ENCODE results near the gene CUL9.

Gene CUL9

DNA sequence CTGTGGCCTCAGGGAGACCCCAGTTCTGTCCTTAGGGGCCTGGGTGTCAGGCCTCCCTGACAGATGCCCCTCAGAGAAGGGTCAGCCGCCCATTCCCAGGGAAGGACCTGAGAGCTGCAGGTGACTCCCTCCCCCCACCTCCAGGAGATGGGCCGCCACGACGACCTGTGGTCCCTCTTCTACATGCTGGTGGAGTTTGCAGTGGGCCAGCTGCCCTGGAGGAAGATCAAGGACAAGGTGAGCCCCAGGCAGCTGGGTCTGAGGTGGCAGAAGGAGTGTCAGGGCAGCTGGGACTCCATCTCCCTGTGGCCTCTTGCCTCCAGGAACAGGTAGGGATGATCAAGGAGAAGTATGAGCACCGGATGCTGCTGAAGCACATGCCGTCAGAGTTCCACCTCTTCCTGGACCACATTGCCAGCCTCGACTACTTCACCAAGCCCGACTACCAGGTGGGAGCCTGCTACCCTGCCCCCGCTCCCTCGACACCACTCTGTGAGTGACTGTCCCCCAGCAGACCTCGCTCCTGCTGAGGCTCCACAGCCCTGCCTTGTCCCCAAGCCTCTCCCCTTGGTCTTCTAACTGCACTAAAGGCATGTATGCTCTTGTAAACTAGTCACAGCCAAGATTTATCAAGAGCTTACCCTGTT is 73.5 kb downstream of the CUL9 start:
- DNase-seq (ENCODE audit: low read depth in 1 of 2, low spot score in 1 of 2) = no peak
- Histone ChIP-seq H3K27ac (replicated peaks) (no peak overlapping the region), H3K27me3 (ENCODE audit: insufficient read depth, poor library complexity, severe bottlenecking) (peaks cover 29% of the 10 kb centered on the region), H3K4me3 (replicated peaks; ENCODE audit: insufficient read depth, low read length) (no peak overlapping the region)
- TF ChIP-seq, protein P1, sequence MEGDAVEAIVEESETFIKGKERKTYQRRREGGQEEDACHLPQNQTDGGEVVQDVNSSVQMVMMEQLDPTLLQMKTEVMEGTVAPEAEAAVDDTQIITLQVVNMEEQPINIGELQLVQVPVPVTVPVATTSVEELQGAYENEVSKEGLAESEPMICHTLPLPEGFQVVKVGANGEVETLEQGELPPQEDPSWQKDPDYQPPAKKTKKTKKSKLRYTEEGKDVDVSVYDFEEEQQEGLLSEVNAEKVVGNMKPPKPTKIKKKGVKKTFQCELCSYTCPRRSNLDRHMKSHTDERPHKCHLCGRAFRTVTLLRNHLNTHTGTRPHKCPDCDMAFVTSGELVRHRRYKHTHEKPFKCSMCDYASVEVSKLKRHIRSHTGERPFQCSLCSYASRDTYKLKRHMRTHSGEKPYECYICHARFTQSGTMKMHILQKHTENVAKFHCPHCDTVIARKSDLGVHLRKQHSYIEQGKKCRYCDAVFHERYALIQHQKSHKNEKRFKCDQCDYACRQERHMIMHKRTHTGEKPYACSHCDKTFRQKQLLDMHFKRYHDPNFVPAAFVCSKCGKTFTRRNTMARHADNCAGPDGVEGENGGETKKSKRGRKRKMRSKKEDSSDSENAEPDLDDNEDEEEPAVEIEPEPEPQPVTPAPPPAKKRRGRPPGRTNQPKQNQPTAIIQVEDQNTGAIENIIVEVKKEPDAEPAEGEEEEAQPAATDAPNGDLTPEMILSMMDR (IDR thresholded peaks at IDR 0.05; ENCODE audit: insufficient read depth, low read length) = no peak
- no peak for TF ChIP-seq GABPA (IDR thresholded peaks at IDR 0.05; ENCODE audit: low read depth)
- TF ChIP-seq, protein P2, sequence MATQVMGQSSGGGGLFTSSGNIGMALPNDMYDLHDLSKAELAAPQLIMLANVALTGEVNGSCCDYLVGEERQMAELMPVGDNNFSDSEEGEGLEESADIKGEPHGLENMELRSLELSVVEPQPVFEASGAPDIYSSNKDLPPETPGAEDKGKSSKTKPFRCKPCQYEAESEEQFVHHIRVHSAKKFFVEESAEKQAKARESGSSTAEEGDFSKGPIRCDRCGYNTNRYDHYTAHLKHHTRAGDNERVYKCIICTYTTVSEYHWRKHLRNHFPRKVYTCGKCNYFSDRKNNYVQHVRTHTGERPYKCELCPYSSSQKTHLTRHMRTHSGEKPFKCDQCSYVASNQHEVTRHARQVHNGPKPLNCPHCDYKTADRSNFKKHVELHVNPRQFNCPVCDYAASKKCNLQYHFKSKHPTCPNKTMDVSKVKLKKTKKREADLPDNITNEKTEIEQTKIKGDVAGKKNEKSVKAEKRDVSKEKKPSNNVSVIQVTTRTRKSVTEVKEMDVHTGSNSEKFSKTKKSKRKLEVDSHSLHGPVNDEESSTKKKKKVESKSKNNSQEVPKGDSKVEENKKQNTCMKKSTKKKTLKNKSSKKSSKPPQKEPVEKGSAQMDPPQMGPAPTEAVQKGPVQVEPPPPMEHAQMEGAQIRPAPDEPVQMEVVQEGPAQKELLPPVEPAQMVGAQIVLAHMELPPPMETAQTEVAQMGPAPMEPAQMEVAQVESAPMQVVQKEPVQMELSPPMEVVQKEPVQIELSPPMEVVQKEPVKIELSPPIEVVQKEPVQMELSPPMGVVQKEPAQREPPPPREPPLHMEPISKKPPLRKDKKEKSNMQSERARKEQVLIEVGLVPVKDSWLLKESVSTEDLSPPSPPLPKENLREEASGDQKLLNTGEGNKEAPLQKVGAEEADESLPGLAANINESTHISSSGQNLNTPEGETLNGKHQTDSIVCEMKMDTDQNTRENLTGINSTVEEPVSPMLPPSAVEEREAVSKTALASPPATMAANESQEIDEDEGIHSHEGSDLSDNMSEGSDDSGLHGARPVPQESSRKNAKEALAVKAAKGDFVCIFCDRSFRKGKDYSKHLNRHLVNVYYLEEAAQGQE (IDR thresholded peaks at IDR 0.05; ENCODE audit: insufficient replicate concordance, low read depth) = no peak
- no peak for TF ChIP-seq SPI1 (IDR thresholded peaks at IDR 0.05; ENCODE audit: borderline replicate concordance, low read depth)
- no peak for TF ChIP-seq POLR2AphosphoS5 (IDR thresholded peaks at IDR 0.05; ENCODE audit: low read depth)

DNA sequence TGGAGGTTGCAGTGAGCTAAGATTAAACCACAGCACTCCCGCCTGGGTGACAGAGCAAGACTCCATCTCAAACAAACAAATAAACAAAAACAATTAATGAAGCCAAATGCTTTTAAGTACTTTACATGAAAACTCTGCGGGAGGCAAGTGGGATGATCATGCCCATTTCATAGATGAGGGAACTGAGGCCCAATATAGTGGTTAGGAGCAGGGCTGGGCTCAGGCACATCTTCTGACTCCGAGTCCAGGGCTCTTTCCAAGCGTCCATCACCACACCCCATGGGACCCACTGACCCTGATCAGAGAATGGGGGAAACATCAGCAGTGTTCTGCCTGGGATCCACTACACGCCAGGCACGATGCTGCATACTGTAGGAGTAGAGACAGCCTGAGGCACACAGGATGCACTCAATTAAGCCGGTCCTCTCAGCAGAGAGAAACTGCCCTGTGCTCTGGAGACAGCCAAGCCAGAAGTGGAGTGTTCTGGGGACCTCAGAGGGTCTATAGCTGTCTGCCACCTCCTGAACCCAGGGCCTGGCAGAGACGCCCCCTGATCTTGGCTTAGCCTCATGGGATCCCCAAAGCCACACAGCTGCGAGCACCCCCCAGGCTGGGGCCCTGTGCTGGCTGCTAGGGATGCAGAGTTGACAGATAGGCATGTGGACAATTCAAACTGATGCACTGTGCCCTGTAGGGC is 74.8 kb downstream of the CUL9 start:
- Histone ChIP-seq H3K4me3 (replicated peaks; ENCODE audit: insufficient read depth, low read length) (no peak overlapping the region), H3K27me3 (ENCODE audit: insufficient read depth, poor library complexity, severe bottlenecking) (peaks cover 16% of the 10 kb centered on the region), H3K27ac (replicated peaks) (no peak overlapping the region)
- TF ChIP-seq, protein P2 (IDR thresholded peaks at IDR 0.05; ENCODE audit: insufficient replicate concordance, low read depth) = no peak
- no peak for TF ChIP-seq SPI1 (IDR thresholded peaks at IDR 0.05; ENCODE audit: borderline replicate concordance, low read depth)
- no peak for TF ChIP-seq GABPA (IDR thresholded peaks at IDR 0.05; ENCODE audit: low read depth)
- TF ChIP-seq, protein P1 (IDR thresholded peaks at IDR 0.05; ENCODE audit: insufficient read depth, low read length) = no peak
- no peak for TF ChIP-seq POLR2AphosphoS5 (IDR thresholded peaks at IDR 0.05; ENCODE audit: low read depth)
- DNase-seq (ENCODE audit: low read depth in 1 of 2, low spot score in 1 of 2) = no peak

DNA sequence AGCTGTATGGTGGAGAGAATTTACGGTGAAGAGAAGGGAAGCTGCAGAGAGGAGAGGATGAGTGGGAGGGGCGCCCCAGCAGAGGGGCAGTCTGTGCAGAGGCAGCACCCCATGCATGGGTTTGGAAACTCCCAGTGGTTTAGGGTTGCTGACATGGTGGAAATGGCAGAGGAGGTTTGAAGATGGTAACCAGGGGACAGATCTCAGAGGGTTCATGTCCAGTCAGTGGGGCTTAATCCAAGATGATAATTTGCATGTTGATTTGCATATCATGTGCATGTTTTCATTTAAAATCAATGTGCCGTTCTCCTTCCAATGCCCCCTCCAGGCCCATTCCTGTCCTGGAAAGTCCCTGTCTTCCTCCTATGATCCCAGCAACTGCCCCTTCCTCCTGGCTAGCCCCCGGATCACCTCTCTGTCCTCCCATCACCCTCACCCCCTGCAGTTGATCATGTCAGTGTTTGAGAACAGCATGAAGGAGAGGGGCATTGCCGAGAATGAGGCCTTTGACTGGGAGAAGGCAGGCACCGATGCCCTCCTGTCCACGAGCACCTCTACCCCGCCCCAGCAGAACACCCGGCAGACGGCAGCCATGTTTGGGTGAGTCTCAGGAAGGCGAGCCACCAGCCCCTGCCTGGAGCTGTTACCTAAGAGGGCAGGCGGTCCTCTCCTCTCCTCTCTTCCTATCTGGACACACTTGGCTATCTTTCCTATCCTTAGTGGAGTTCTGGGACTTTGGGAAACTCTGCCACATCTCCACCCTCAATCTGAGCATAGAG is 75.6 kb downstream of the CUL9 start:
- no peak overlapping the region for H3K4me3 ChIP-seq (replicated peaks; ENCODE audit: insufficient read depth, low read length)
- no peak for DNase-seq (ENCODE audit: low read depth in 1 of 2, low spot score in 1 of 2)
- TF ChIP-seq POLR2AphosphoS5 (IDR thresholded peaks at IDR 0.05; ENCODE audit: low read depth) (no peak), SPI1 (IDR thresholded peaks at IDR 0.05; ENCODE audit: borderline replicate concordance, low read depth) (no peak)
- TF ChIP-seq, protein P1 (IDR thresholded peaks at IDR 0.05; ENCODE audit: insufficient read depth, low read length) = no peak
- H3K27me3 ChIP-seq (ENCODE audit: insufficient read depth, poor library complexity, severe bottlenecking) = peaks cover 11% of the 10 kb centered on the region
- no peak overlapping the region for H3K27ac ChIP-seq (replicated peaks)

All from HL-60 (cell line).